Fibroblast of skin of right quadriceps (primary cell): Measurements from ENCODE around the gene KCTD17.
A peak's percentile ranks its signal among the peaks of the same experiment; 100 is the strongest.
"Not testable (repeated sequence)": the region's sequence is repeated elsewhere in the genome, so short reads cannot be mapped to it uniquely, and the experiment has no call there.

Experiments used
- DNase-seq: peaks from one replicate; pipeline ENCODE4 v3.0.0-alpha.2; 2013

The KCTD17 gene

DNA sequence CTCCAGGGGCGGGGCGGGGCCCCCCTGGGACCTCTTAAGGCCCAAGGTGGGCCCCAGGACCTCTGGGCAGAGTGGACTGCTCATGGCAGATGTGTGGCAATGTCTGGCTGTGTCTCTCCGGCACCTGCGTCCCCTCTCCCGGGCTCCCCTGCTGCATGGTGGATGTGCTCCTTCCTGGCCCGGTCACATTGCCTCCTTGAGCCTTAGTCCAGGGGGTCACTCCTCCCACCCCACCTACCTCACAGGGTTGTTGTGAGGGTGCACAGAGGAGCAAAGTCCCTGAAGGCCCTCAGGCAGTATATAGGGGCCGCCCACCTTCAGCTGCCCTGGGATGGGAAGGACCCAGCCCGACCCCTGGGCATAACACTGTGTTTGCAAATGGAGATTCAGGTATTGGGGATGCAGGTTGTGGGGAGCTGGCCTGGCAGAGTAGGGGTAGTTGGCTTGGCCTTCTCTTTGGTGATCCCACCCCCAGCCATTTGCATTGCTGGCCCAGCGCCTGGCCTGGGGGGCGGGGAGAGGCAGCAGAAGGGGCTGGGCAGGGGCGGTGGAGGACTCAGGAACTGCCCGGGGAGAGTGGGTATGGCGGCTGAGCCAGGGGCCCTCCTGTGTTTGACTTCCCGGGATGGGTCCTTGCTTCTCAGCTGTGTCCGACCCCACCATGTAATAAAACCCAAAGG is 11.3 kb downstream of the KCTD17 start:
- no peak for DNase-seq

DNA sequence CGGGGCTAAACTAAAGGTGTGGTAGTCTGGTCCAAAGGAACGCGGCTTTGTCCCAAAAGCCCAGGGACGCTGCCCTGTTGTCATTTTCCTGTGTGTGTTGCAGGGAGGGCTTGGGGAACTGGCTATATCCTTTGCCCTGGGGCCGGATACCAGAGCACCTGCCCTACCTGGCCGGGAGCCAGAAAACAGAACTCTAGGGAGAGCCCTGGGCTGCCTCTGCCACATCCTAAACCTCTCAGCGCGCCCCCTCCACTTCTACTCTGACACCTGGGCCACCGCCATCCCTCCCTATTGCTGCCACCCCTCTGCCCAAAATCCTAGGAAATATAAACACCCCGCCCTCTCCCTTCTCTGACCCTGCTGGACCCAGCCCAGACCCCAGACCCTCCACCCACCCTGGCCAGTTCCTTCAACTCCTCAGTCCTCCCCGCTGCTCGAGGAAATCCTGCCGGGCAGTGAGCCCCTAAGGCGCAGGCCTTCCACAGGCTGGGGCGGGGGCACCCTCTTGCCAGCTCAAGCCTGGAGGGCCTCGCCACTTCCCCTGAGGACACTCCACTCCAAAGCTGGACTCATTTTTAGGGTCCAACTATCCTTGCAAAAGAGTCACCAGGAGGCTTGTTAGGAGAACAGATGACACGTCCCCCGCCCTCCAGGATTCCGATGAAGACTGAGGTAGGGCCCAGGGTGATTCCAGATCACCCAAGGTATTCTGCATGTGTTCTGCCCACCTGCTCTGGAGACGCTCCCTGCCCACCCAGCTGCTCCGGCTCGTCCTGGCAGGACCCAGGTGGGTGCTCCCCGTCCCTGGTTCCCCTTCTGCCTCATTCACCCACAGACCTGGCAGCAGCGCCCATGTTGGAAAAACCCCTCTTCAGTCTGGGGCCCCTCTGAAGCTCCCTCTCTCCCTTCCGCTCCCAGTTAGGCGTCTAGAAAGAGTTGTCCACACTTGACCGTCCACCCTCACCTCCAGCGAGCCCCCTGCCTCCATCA is 12.2 kb downstream of the KCTD17 start:
- DNase-seq, result no peak

DNA sequence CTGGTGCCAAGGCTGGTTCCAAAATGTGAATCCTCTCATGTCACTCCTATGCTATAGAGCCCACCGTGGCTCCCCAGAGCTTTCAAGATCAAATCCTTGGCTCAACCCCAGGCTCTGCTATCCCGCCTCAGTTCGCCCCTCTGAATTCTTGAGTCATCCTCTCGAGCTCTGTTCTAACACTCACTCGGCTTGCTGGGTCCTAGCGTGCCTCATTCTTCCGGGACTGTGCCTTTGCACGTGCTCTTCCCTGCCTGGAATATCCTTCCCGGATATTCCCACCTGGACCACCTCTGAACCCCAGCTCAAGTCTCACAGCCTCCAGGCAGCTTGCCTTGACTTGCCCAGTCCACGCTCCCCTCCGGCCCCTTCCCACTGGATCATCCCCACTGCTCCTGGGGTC is 13.0 kb downstream of the KCTD17 start:
- DNase-seq, result no peak

DNA sequence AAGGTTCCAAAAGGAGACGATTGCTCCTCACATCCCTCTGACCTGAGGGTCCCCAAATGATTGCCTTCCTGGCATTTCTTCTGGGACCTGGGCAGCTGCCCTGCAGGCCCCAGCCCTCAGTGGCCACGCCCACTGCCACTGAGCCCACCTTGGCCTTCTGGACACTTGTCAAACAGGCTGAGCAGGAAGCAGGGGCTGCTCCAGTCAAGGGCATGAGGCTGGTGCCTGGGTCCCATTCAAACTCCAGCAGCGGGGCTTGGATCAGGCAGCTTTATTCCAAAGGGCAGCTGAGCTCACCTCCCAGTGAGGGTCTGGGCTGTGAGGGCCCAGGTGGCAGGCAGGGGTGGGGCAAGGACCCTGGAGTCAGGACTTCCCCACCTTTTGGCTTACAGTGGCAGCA is 13.6 kb downstream of the KCTD17 start:
- DNase-seq, result no peak

DNA sequence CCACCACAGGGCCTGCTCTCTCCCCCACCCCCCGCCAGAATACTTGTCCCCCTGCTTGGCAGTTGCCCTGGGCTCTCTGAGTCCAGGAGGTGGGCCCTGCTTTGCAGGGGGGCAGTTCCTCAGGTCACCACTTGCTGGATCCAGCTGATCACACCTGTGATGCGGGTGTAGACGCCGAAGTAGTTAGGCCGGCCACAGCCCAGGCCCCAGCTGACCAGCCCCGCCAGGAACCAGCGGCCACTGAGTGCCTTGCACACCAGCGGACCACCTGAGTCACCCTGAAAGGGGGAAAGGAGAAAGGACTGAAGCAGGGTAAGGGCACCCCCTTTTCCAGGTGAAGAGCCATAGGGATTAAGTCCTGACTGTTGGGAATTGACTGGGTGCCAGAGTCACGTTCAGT is 14.4 kb downstream of the KCTD17 start:
- no peak for DNase-seq

DNA sequence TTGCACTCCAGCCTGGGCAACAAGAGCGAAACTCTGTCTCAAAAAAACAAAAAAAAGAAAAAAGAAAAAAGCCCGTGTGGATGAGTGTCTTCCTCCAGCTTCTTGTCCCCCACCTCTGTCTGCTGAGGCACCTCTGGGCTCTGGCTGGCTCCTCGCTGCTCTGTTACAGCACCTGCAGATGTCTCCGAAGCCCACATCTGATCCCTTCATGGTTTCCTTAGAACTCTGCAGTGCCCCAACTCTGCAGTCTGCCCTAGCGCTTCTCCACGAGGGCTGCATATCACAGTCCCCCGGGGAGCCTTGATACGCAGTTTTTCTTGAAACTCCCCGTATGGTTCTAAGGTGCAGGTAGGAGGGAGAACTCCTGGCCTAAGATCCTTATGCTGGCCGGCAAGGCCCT is 15.9 kb downstream of the KCTD17 start:
- DNase-seq, result no peak

DNA sequence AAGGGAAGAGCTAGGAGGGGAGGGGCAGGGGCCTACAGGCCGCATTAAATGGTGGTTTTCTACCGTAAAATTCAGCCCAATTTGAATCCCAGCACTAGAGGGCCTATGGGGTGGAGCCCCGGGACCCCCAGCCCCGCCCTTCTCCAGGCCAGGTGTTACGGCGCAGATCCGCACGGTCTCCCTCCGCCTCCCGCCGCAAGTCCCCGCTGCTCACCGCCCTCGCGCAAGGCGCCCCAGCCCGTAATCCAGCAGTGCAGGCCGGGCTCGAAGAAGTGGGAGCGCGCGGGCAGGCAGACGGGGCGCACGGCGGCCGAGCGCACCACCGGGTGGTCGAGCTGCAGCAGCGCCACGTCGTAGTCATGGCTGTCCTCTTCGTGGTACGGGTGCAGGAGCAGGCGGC is 17.3 kb downstream of the KCTD17 start:
- no peak for DNase-seq

DNA sequence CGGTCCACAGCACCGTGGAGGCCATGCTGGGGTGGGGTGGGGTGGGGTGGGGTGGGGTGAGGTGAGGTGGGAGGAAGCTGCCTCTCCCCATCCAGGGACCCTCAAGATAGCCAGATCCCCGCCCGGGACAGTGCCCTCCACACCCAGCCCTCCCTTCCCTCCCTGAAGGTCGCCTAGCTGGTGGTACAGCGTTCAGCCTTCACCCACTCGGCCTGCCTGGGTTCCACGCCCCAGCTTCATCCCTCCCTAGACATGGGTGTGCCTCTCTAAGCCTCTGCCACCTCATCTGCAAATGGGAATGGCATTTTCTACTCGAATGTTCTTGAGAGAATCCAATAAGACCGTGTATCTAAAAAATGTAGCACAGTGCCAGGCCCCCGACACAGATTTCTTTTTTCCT is 17.8 kb downstream of the KCTD17 start:
- DNase-seq, result no peak

DNA sequence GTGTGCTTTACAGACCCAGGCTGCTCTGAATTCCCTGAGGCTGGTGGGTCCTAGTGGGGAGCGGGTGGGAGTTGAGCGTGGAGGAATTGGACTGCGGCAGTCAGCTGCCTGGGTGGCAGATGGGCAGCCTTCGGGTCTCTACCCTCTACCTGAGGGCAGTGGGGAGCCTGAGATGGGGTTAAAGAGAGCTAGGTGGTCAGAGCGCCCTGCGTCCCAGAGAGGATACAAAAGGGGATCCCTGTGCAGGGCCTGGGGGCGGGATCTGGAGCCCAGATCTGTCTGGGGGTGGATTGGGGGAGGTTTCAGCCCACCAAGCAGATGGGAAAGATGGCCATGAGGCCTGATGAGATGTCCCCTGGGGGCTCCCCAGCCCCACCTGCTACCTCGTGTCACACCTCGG is 18.2 kb downstream of the KCTD17 start:
- no peak for DNase-seq

DNA sequence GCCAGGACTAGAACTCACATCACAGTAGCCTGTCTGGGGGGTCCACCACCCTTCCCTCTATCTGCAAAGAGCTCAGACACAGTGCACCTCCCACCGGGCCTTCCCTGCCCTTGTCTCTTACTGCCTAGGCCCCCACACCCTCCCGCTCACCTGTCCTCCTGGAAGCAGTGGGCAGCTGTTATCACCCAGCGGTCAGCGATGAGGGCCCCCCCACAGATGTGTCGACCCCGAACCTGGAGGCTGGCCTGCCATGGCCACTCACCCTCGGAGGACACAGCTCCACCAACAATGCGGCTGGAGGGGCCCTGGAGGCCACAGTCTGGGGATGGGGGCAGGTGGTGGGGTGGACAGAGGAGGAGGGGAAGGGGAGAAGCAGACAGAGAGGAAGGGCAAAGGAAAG is 18.8 kb downstream of the KCTD17 start:
- DNase-seq, result no peak

DNA sequence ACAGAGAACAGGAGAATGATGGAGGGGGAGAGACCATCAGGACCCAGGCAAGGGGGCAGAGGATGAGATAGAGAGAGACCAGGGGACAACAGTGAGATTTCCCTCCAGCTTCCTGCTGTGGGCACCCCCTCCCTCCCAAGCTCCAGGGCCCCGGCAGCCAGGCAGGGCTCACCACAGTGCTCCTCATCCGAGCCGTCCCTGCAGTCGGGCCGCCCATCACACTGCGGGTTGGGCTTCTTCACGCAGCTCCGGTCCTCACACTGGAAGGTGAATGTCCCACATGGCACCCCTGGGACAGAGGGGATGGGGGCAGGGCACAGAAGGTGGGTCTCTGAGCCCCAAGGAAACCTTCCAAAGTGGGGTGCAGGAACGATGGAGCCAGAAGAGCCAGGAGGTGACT is 19.2 kb downstream of the KCTD17 start:
- DNase-seq, result no peak

DNA sequence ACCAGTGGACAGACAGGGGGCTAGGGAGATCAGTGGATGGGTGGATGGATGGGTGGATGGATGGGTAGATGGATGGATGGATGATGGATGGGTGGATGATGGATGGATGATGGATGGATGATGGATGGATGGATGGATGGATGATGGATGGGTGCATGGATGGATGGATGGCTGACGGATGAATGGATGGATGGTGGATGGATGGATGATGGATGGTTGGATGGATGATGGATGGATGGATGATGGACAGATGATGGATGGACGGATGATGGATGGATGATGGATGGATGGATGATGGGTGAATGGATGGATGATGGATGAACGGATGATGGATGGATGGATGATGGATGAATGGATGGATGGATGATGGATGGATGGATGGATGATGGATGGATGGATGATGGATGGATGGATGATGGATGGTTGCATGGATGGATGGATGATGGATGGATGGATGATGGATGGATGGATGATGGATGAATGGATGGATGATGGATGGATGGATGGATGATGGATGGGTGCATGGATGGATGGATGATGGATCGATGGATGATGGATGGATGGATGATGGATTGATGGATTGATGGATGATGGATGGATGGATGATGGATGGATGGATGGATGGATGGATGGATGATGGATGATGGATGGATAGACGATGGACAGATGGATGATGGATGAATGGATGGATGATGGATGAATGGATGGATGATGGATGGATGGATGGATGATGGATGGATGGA is 20.5 kb downstream of the KCTD17 start:
- DNase-seq, result not testable (repeated sequence)

DNA sequence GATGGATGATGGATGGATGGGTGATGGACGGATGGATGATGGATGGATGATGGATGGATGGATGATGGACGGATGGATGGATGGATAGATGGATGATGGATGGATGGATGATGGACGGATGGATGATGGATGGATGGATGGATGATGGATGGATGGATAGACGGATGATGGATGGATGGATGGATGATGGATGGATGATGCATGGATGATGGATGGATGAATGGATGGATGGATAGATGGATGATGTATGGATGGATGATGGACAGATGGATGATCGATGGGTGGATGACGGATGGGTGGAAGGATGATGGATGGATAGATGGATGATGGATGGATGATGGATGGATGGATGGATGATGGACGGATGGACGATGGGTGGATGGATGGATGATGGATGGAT is 21.1 kb downstream of the KCTD17 start:
- DNase-seq, result no peak

DNA sequence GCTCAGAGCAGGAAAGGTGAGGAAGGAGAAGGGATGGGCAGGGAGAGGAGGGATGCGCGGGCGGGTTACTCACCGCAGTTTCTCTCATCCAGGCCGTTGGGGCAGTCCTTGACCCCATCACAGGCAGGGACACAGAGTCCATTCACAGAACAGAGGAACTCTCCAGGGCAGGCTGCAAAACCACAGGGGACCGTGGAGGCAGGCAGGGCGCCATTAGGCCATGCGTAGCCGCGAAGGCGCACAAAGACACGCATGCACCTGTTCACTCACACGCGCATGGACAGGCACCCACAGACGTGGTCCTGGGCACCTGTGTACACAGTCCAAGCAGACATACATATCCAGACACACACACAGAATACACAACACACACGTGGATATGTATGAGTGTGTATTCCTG is 23.0 kb downstream of the KCTD17 start:
- DNase-seq, result no peak

DNA sequence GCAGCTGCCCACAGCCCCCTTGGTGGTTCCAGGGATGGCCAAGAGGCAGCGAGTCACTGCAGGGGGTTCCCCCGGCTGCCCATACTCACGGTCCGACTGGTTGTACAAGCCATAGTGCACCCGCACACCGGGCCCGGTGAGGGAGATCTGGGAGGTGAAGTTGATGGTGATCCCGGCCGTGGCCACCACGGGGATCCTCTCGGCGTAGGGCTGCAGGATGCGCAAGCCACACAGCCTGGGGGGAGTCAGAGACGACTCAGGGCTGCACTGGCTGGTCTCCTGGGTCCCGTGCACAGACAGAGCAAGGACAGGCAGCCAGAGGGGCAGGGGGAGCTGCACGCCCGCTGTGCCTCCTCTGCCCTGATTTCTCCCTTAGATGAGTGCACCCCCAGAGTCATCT is 23.5 kb downstream of the KCTD17 start:
- no peak for DNase-seq

DNA sequence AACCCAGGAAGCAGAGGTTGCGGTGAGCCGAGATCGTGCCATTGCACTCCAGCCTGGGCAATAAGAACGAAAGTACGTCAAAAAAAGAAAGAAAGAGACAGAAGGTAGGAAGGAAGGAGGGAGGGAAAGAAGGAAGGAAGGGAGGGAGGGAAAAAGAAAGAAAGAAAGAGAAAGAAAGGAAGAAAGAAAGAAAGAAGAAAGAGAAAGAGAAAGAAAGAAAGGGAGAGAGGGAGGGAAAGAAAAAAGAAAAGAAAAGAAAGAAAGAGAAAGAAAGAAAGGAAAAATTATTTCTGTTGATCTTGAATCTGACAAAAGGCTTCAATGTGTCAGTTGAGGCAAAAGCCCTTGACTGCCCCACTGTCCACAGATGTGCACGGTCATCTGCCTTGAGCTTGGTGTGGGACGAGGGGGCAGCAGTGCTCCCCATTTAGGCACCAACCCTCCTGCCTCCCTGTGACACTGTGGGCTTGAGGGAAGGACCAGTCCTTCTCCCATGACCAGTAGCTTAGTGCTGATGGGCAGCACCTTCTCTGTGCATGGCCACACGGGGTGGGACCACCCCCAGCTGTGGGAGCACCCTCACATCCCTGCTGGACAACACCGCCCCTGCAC is 24.4 kb downstream of the KCTD17 start:
- no peak for DNase-seq

DNA sequence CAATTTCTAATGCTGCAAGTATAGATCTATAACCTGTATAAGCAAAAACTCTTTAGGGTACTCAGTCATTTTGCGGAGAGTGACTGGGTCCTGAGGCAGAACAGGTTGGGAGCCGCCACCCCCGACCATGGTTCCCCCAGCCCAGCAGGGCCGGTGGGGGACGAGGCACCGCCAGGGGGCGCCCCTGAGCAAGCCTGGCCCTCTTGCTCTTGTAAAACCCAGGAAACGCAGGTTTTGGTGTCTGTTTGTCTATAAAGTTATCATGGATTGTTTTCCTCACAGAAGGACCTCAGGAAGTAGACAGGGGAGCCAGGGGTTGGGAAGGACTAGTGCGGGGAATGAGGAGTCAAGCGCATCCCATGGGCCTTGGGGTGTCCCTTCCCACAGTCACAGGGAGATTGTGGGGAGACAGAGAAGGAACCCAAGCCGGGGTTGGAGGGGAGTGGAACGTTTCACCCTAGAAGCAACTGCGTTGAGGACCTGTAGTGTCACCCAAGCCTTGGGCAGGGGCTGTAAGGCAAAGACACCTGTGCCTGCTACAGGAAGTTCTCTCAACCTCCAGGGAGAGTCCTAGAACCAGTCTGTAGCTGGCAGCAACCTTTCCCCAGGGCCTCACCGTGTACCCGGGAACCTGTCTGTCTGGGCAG is 26.4 kb downstream of the KCTD17 start:
- peak; percentile 20 for DNase-seq

DNA sequence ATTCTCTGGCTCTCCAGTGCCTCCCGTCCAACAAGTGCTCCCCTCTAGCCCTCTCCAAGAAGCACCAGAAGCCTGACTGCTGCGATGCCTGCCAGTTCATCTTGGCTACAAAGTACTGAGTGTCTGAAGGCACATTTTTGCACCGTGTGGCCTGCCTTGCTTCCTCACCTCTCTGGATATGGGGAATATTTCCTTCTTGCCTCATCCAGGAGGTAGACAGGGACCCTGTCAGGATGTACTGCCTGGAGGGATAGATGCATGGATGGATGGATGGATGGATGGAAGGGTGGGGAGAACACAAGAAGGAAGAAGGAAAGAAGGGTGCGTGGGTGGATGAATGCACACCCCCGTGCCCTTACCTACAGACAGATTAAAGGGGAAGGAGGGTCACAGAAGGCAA is 27.6 kb downstream of the KCTD17 start:
- DNase-seq, result no peak

DNA sequence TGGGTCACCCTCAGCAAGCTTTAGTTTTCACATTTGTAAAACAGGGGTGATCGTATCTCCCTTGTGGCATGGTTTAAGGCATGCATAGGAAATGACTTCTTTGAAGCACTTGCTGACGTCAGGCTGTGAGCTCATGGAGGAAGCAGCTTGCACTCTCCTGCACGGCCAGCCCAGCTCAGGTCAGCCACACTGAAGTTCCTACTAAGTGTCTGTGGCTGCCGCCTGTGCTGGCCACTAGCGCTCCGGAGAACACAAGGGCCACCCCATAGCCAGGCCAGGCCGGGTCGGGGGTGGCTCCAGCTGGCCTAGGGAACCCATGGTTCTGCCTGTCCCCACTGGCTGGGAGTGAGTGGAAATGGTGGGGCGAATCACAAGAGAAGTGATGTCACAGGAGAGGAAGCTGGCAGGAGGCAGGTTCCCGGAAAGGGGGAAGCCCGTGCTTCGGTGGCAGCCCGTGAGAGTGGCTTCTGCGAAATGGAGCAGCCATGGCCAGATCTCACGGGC is 28.2 kb downstream of the KCTD17 start:
- peak; percentile 48 for DNase-seq

DNA sequence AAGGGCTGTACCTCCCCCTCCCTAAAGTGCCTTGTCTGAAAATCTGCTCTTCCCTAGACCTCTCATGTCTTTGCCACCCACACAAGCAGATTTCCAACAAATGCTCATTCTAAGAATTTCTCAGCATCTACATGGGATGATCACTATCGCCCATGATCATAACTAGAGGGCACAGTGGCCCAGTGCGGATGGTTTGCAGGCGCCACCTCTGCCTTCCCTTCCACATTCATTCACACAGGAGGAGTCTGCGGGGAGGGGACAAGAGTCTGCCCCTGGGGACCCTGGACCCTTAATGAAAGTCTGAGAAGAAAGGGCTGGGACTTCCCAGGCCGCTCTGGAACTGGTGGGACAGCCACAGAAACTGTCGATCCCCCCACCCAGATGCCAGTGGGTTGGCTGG is 28.9 kb downstream of the KCTD17 start:
- no peak for DNase-seq

DNA sequence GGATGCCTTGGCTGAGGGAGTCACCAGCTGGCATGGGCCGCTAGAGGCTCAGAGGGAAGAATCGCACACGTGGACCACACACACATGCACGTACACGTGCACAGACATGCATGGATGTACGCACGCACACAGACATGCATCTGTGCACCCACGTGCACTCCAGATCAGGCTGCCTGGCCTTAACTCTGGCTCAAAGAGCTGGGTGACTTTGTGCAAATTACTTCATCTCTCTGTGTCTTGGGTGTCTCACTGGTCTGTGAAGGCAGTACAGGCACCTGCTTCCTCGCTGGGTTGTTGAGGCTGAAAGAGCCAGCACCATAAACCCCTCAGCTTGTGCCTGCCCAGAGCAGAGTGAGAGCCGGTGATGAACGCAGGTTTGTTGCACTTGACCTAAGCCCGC is 29.3 kb downstream of the KCTD17 start:
- DNase-seq, result no peak

DNA sequence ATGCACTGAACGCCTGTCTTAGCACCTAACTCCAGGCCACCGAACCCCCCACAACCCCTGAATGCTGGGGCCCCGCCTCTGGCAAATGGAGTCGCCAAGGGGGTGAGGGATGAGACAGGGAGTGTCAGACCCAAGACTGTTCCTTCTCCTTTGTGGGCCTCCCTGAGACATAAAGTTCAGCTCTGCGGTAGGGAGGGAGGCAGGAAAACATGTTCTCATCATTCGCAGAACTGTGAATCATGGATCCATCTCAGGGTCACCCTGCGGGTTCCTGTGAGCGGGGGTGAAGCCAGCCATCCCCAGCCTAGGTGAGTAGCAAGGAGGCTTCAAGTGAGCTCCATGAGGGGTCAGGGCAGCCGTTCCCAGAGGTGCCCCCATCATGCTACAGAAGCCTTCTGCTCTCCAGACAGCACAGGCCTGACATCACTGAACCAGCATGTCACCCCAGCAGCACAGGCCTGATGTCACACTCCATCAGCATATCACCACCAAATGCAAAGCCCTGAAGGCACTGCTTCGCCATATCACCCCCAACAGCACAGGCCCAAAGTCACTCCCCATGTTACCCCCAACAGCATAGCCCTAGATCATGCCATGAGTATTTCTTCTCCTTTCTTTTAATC is 30.8 kb downstream of the KCTD17 start:
- peak; percentile 39 for DNase-seq
